ENCODE measurements around the gene TAX1BP1. TPM values are rescaled to one million over a fixed set of nuclear protein-coding genes. Genes with fewer than 3 reads are reported as not detected.
"Not testable (repeated sequence)": the region's sequence is repeated elsewhere in the genome, so short reads cannot be mapped to it uniquely, and the experiment has no call there.

TAX1BP1 gene
- total and polyA plus RNA-seq, 11 donors = 91.2 to 190 (median 159) TPM

GRCh38 chr7:27737178-27737577 is 2.8 kb upstream of the TAX1BP1 start:
- intact Hi-C loops (cut with DNase I) = loop anchor here in 4 of 10 donors (5.0 kb wide), 1 partner anchor 75 kb away; the partner anchor contains the start of gene HIBADH (in 4 of the 4)
- TF ChIP-seq POLR2A (IDR thresholded peaks at IDR 0.05) = no peak
- TF ChIP-seq CTCF (IDR thresholded peaks at IDR 0.05) = no peak
- no peak for DNase-seq
- Histone ChIP-seq H3K9me3 (no peaks in the 10 kb centered on the region), H3K4me3 (no peak overlapping the region), H3K36me3 (no peaks in the 10 kb centered on the region), H3K27ac (no peak overlapping the region), H3K27me3 (no peaks in the 10 kb centered on the region), H3K4me1 (peaks cover 0 to 20% (median 15%) of the 10 kb centered on the region in 12 donors)
- ATAC-seq = no peak
- 96 to 100% (median 99%) methylated on average over 2 of the region's 2 CpGs for WGBS, 4 donors

GRCh38 chr7:27737616-27738015 is 2.3 kb upstream of the TAX1BP1 start:
- Histone ChIP-seq H3K9me3 (no peaks in the 10 kb centered on the region), H3K4me3 (no peak overlapping the region), H3K4me1 (peaks cover 0 to 21% (median 15%) of the 10 kb centered on the region in 12 donors), H3K27ac (no peak overlapping the region), H3K36me3 (no peaks in the 10 kb centered on the region), H3K27me3 (no peaks in the 10 kb centered on the region)
- intact Hi-C loops (cut with DNase I) = loop anchor here in 4 of 10 donors (5.0 kb wide), 1 partner anchor 75 kb away; the partner anchor contains the start of gene HIBADH (in 4 of the 4)
- DNase-seq (no peak), ATAC-seq (no peak)
- TF ChIP-seq POLR2A (IDR thresholded peaks at IDR 0.05) (no peak), CTCF (IDR thresholded peaks at IDR 0.05) (no peak)
- WGBS, 4 donors = 86 to 94% (median 91%) methylated on average over 2 of the region's 2 CpGs

GRCh38 chr7:27739301-27739908 is 557 bp upstream of the TAX1BP1 start:
- no peaks in the 10 kb centered on the region for H3K36me3 ChIP-seq
- peak overlapping the region; percentile 86 to 99 (median 96) for H3K27ac ChIP-seq
- peak overlapping the region; percentile 75 to 99 (median 91) for H3K4me3 ChIP-seq
- H3K9me3 ChIP-seq = no peaks in the 10 kb centered on the region
- intact Hi-C loops (cut with DNase I) = loop anchor here in 5 of 10 donors (1.0 to 5.0 kb wide), 2 partner anchors 76 to 77 kb away; partner anchors contain the start of gene HIBADH (in 4 of the 5)
- TF ChIP-seq CTCF (IDR thresholded peaks at IDR 0.05) (no peak), POLR2A (IDR thresholded peaks at IDR 0.05) (no peak)
- H3K27me3 ChIP-seq = no peaks in the 10 kb centered on the region
- peak; percentile 51 to 72 (median 58) for ATAC-seq
- H3K4me1 ChIP-seq = peaks cover 0 to 32% (median 17%) of the 10 kb centered on the region in 12 donors
- DNase-seq = peak in 1 of 5 donors; percentile 30
- 4 to 7% (median 6%) methylated on average over 17 of the region's 17 CpGs for WGBS, 4 donors

- Histone ChIP-seq H3K9me3 (no peaks in the 10 kb centered on the region), H3K4me1 (peaks cover 0 to 43% (median 28%) of the 10 kb centered on the region in 12 donors), H3K4me3 (peak overlapping the region; percentile 75 to 99 (median 91)), H3K36me3 (no peaks in the 10 kb centered on the region), H3K27me3 (no peaks in the 10 kb centered on the region), H3K27ac (peak overlapping the region; percentile 86 to 99 (median 96))
- WGBS, 4 donors = 1% methylated on average over 20 to 49 of the region's 49 CpGs
- TF ChIP-seq POLR2A (IDR thresholded peaks at IDR 0.05) (peak; percentile 7 to 33), CTCF (IDR thresholded peaks at IDR 0.05) (peak in 1 of 12 donors; percentile 8)
- ATAC-seq (peak; percentile 73 to 87 (median 80)), DNase-seq (peak; percentile 82 to 89 (median 85))
- intact Hi-C loops (cut with DNase I) = loop anchor here in 5 of 10 donors (1.0 to 10.0 kb wide), 5 partner anchors 78 to 284 kb away; partner anchors contain the start of gene HIBADH (in 5 of the 5)
Measured at GRCh38 chr7:27740449-27741086, 606 bp downstream of the TAX1BP1 start.

GRCh38 chr7:27742091-27742710 is 2.2 kb downstream of the TAX1BP1 start:
- not testable (repeated sequence) for DNase-seq, H3K36me3 ChIP-seq, ATAC-seq, H3K27me3 ChIP-seq, H3K27ac ChIP-seq, H3K9me3 ChIP-seq, H3K4me3 ChIP-seq
- WGBS, 4 donors = 76 to 79% (median 77%) methylated on average over 10 to 11 of the region's 11 CpGs
- intact Hi-C loops (cut with DNase I) = loop anchor here in 4 of 10 donors (5.0 to 10.0 kb wide), 3 partner anchors 80 to 283 kb away; partner anchors contain the start of gene HIBADH (in 3 of the 4)
- peaks cover 0 to 57% (median 44%) of the 10 kb centered on the region in 12 donors for H3K4me1 ChIP-seq
